Measurements from ENCODE around the gene CATSPERE.

DNA sequence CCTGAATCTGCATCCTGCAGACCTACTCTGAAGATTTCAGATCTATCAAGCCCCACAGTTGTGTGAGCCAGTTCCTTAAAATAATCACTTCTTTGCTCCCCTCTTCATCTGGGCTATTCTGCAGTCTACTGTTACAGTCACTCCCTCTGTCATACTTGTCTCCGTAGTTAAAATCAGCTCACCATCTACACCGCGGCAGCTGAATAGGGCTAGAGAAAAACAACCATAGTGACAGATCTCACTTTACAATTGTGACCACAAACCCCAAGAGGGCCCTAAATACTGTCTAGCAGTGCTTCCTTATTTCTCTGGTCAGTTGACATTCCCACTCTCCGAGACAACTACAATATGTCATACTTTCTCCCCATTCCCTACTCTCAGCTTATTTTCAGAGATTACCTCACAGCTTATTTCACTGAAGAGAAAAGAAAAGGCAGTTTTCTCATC lies 204.7 kb downstream of the CATSPERE start:
- TF ChIP-seq, protein P1, sequence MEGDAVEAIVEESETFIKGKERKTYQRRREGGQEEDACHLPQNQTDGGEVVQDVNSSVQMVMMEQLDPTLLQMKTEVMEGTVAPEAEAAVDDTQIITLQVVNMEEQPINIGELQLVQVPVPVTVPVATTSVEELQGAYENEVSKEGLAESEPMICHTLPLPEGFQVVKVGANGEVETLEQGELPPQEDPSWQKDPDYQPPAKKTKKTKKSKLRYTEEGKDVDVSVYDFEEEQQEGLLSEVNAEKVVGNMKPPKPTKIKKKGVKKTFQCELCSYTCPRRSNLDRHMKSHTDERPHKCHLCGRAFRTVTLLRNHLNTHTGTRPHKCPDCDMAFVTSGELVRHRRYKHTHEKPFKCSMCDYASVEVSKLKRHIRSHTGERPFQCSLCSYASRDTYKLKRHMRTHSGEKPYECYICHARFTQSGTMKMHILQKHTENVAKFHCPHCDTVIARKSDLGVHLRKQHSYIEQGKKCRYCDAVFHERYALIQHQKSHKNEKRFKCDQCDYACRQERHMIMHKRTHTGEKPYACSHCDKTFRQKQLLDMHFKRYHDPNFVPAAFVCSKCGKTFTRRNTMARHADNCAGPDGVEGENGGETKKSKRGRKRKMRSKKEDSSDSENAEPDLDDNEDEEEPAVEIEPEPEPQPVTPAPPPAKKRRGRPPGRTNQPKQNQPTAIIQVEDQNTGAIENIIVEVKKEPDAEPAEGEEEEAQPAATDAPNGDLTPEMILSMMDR (IDR thresholded peaks at IDR 0.05) = no peak
- no peak for TF ChIP-seq ZFX (IDR thresholded peaks at IDR 0.05; ENCODE audit: borderline replicate concordance)

Measured in 22Rv1 (cell line).